Thoracic aorta (tissue), 2 donors: Measurements from ENCODE around the gene C17orf107. TPM values are rescaled to one million over a fixed set of nuclear protein-coding genes. Genes with fewer than 3 reads are reported as not detected.

Experiments used
- ATAC-seq: fragments of 150-250 bp; one replicate; pipeline ENCODE4 v1.8.0; 2017; ENCODE audit warnings: low read depth; ENCODE audit not compliant: insufficient number of reproducible peaks, low FRiP score
- DNase-seq: peaks from one replicate; pipeline ENCODE4 v3.0.0-alpha.2; 2020; ENCODE audit warnings: low spot score
- H3K27ac ChIP-seq, 2 donors: fragments of 200-600 bp; sonication (generic); 1 replicate in 1 of 2; 2 replicates in 1 of 2; pipeline ENCODE4 v1.5.1; 2016; ENCODE audit warnings: mild to moderate bottlenecking in 2 of 2, moderate library complexity in 2 of 2
- H3K27me3 ChIP-seq: fragments of 200-600 bp; sonication (generic); replicated peaks from 2 replicates; pipeline ENCODE4 v1.6.0; 2016; ENCODE audit warnings: mild to moderate bottlenecking; ENCODE audit not compliant: insufficient read depth
- H3K36me3 ChIP-seq: fragments of 200-600 bp; sonication (generic); one replicate; pipeline ENCODE4 v1.5.1; 2016
- H3K4me1 ChIP-seq, 2 donors: fragments of 200-600 bp; sonication (generic); 1 replicate in 1 of 2; 2 replicates in 1 of 2; pipeline versions ENCODE4 v1.5.1 to v1.6.0; 2016; ENCODE audit warnings: low read depth in 2 of 2, mild to moderate bottlenecking in 1 of 2; ENCODE audit not compliant: control insufficient read depth in 1 of 2
- H3K4me3 ChIP-seq: fragments of 200-600 bp; sonication (generic); 2 replicates; pipeline ENCODE4 v1.5.1; 2016; ENCODE audit warnings: mild to moderate bottlenecking
- H3K9me3 ChIP-seq: fragments of 200-600 bp; sonication (generic); 2 replicates; pipeline ENCODE4 v1.5.1; 2016
- CTCF ChIP-seq: fragments of 200-600 bp; sonication (generic); IDR thresholded peaks from one replicate; pipeline ENCODE4 v1.5.1; 2019; ENCODE audit warnings: antibody characterized with exemption
- total RNA-seq, 2 donors: library from RNA; depleted of rRNA; stranded (reverse); fragments of >200 nt; gene quantifications; one replicate each; pipeline versions ENCODE4 v1.1.0 to v1.2.3, GENCODE V29; 2016

C17orf107 gene
- total RNA-seq = 1 to 10 TPM; 1.9 to 5.6 TPM

GRCh38 chr17:4899341-4900230 lies at the start of gene C17orf107:
Gene C17orf107, plus strand, starts transcription at chr17:4899536. Its CDS starts 227 bp downstream, at chr17:4899763.
- Histone ChIP-seq H3K27me3 (no peaks in the 10 kb centered on the region), H3K27ac (no peak within 1 kb of the TSS), H3K4me3 (peak within 1 kb of the TSS; percentile 74), H3K4me1 (peaks cover 0 to 16% of the 10 kb centered on the region in 2 donors), H3K36me3 (peaks cover 13% of the 10 kb centered on the region), H3K9me3 (no peaks in the 10 kb centered on the region)
- no peak for TF ChIP-seq CTCF
- DNase-seq (peak; percentile 75), ATAC-seq (peak; percentile 47)

- no peak for DNase-seq
- Histone ChIP-seq H3K4me3 (no peak overlapping the region), H3K27ac (no peak overlapping the region), H3K9me3 (no peaks in the 10 kb centered on the region), H3K36me3 (no peaks in the 10 kb centered on the region), H3K4me1 (peaks cover 0 to 4% of the 10 kb centered on the region in 2 donors), H3K27me3 (no peaks in the 10 kb centered on the region)
- ATAC-seq = no peak
- TF ChIP-seq CTCF = no peak
Measured at GRCh38 chr17:4850246-4850645, 49.1 kb upstream of the C17orf107 start.

- no peak for TF ChIP-seq CTCF
- no peak for ATAC-seq
- Histone ChIP-seq H3K9me3 (no peaks in the 10 kb centered on the region), H3K27ac (no peak overlapping the region), H3K36me3 (no peaks in the 10 kb centered on the region), H3K4me3 (no peak overlapping the region), H3K4me1 (no peaks in the 10 kb centered on the region), H3K27me3 (no peaks in the 10 kb centered on the region)
- no peak for DNase-seq
Measured at GRCh38 chr17:4851084-4851483, 48.3 kb upstream of the C17orf107 start.

GRCh38 chr17:4852567-4853207 lies 46.6 kb upstream of the C17orf107 start:
- Histone ChIP-seq H3K4me1 (peaks cover under 1 to 3% of the 10 kb centered on the region in 2 donors), H3K27ac (no peak overlapping the region)

More at GRCh38 chr17:4852567-4853207, 46.6 kb upstream of the C17orf107 start:
- no peak for TF ChIP-seq CTCF
- H3K9me3 ChIP-seq = no peaks in the 10 kb centered on the region
- ATAC-seq (no peak), DNase-seq (no peak)
- no peaks in the 10 kb centered on the region for H3K36me3 ChIP-seq
- no peak overlapping the region for H3K4me3 ChIP-seq
- no peaks in the 10 kb centered on the region for H3K27me3 ChIP-seq
